ENCODE results near the gene TGFBR2. TPM values are rescaled to one million over a fixed set of nuclear protein-coding genes. Genes with fewer than 3 reads are reported as not detected.
A peak's percentile ranks its signal among the peaks of the same experiment; 100 is the strongest.

The TGFBR2 gene
- total RNA-seq, 1 donor from 2014 or later = 144 TPM

DNA sequence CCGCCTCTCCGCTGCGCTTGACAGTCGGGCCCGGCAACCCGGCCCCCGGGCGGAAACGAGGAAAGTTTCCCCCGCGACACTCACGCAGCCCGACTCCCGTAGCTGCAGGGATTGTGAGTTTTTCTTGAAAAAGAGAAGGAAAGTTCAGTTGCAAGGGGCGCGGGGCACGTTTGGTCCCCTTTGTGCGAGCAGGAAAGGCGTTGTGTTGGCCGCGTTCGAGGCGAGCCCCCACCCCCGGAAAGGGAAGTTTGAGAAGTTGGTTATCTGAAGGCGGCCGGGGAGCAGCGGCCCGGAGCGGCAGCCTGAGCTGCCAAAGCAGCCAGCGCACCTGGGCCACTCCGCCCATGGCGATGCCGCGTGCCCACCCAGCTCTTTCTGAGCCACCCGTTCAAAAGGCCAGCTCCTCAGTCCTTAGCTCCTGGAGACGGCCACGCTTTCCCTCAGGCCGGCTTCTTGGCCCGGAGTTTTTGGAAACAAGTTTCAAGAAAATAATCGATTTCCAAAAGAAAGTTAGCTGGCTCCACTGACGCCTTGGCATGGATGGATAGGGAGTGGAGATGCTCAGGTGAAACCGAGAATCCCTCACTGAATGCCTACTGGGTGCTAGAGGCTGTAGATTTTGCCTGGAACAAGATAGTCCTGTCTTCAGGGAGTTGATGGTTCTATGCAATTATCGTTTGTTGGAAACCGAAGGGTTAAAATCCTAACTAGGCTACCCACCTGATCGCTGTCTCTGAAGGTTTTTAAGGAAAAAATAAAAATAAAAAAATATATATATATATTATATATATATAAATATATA, 832 bp downstream of the TGFBR2 start:
- TF ChIP-seq, protein P1, sequence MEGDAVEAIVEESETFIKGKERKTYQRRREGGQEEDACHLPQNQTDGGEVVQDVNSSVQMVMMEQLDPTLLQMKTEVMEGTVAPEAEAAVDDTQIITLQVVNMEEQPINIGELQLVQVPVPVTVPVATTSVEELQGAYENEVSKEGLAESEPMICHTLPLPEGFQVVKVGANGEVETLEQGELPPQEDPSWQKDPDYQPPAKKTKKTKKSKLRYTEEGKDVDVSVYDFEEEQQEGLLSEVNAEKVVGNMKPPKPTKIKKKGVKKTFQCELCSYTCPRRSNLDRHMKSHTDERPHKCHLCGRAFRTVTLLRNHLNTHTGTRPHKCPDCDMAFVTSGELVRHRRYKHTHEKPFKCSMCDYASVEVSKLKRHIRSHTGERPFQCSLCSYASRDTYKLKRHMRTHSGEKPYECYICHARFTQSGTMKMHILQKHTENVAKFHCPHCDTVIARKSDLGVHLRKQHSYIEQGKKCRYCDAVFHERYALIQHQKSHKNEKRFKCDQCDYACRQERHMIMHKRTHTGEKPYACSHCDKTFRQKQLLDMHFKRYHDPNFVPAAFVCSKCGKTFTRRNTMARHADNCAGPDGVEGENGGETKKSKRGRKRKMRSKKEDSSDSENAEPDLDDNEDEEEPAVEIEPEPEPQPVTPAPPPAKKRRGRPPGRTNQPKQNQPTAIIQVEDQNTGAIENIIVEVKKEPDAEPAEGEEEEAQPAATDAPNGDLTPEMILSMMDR (IDR thresholded peaks at IDR 0.05; ENCODE audit: borderline replicate concordance) = no peak
- no peaks in the 10 kb centered on the region for H3K9me3 ChIP-seq (replicated peaks)
- H3K27ac ChIP-seq (replicated peaks) = peak overlapping the region; percentile 99
- H3K4me1 ChIP-seq = peaks cover 78% of the 10 kb centered on the region
- no peaks in the 10 kb centered on the region for H3K27me3 ChIP-seq (ENCODE audit: low read depth)
- DNase-seq = peak; percentile 82
- peak overlapping the region; percentile 92 for H3K4me3 ChIP-seq
- H3K36me3 ChIP-seq = no peaks in the 10 kb centered on the region
- intact Hi-C loops (cut with micrococcal nuclease) = loop anchor here (5.0 to 10.0 kb wide), 2 partner anchors 75 to 262 kb away; no protein-coding TSS in a partner anchor

DNA sequence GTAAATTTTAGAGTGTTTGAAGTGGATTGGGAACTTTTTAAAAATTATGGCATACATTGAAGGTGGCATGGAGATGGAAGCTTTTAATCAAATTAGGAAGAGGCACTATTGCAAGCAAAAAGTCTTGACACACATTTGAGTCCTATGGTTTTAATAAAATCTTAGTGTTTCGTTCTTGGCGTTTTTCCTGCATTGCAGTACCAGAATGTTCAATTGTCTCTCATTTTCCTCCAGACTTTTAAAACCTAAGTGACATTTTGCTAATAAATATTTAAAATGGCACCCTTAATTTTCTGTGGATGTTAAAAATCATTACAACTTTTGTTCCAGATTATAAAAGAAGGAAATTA, 2.2 kb downstream of the TGFBR2 start:
- H3K36me3 ChIP-seq = no peaks in the 10 kb centered on the region

DNA sequence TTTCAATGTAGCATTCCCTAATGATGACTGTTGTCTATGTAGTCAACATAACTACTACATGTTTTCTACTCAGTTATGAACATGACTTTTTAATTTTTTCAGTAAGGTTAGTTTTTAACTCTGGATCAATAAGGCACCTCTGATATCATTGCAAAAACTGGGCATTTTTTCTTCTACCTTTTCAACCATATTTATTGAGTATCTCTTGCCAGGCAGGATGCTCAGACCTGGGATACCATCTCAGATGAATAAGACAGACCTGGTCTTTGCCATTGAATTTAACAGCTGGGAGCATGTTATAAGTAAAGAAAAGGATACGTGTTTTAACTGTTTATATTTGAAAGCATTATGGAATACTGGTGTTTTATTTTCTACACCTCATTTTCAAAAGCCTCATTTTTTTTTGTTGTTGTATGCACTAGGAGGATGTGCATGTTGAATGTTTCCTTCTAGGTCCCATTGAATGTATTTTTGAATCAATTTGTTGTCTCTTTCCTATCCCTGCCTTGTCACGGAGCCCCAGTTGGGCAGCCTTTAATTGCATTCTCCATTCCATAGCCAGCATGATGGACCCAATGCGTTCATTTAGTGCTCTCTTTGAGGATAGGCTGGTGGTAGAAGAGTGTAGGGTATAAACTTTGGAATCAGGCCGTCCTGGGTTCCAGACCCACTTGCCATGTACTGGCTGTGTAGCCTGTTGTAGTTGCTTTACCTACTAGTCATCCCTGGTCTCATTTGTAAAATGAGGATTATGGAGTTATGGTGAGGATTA, 3.7 kb downstream of the TGFBR2 start:
- peak overlapping the region; percentile 99 for H3K27ac ChIP-seq (replicated peaks)
- intact Hi-C loops (cut with micrococcal nuclease) = loop anchor here (5.0 to 10.0 kb wide), 2 partner anchors 72 to 265 kb away; no protein-coding TSS in a partner anchor

More for the DNA sequence above, 2.2 kb downstream of the TGFBR2 start:
- intact Hi-C loops (cut with micrococcal nuclease) = loop anchor here (5.0 to 10.0 kb wide), 2 partner anchors 74 to 264 kb away; no protein-coding TSS in a partner anchor
- Histone ChIP-seq H3K9me3 (replicated peaks) (no peaks in the 10 kb centered on the region), H3K27ac (replicated peaks) (peak overlapping the region; percentile 99), H3K4me3 (peak overlapping the region; percentile 92), H3K27me3 (ENCODE audit: low read depth) (no peaks in the 10 kb centered on the region), H3K4me1 (peaks cover 88% of the 10 kb centered on the region)
- TF ChIP-seq, protein P1 (IDR thresholded peaks at IDR 0.05; ENCODE audit: borderline replicate concordance) = no peak
- no peak for DNase-seq

DNA sequence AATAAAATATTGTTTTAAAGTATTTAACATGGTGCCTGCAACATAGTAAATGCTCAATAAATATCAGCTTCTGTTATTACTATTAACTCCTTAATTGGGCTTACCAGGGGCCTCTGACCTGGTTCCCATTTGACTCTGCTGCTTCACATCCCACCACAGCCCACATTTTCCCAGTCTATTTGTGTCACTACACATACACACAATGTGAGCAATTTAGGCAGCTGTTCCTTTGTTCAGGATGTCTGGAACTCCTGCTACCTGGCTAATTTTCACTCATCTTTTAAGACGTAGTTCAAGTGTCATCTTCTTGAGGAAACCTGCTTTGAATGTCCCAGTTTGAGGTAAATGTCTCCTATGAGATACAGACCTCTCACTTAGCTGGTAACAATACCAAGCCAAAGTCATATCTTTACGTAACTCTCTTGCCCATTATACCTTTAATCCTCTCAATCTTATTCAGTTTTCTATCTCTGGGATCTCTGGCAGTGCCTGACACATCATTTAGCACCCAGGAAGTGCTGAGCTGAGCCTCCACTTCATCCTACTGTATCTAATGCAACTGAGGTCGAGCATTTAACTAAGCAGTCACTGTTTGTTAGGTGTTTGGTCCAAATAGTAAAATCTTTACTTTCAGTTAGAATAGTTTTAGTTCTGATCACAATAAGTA, 4.4 kb downstream of the TGFBR2 start:
- TF ChIP-seq, protein P1 (IDR thresholded peaks at IDR 0.05; ENCODE audit: borderline replicate concordance) = no peak
- Histone ChIP-seq H3K4me1 (peaks cover 94% of the 10 kb centered on the region), H3K9me3 (replicated peaks) (no peaks in the 10 kb centered on the region), H3K36me3 (no peaks in the 10 kb centered on the region), H3K27ac (replicated peaks) (peak overlapping the region; percentile 99), H3K27me3 (ENCODE audit: low read depth) (no peaks in the 10 kb centered on the region), H3K4me3 (peak overlapping the region; percentile 92)
- DNase-seq = no peak
- intact Hi-C loops (cut with micrococcal nuclease) = no loop called here

More for the DNA sequence above, 3.7 kb downstream of the TGFBR2 start:
- H3K4me1 ChIP-seq = peaks cover 94% of the 10 kb centered on the region
- no peak for DNase-seq
- H3K9me3 ChIP-seq (replicated peaks) = no peaks in the 10 kb centered on the region
- no peaks in the 10 kb centered on the region for H3K36me3 ChIP-seq
- TF ChIP-seq, protein P1 (IDR thresholded peaks at IDR 0.05; ENCODE audit: borderline replicate concordance) = no peak
- no peaks in the 10 kb centered on the region for H3K27me3 ChIP-seq (ENCODE audit: low read depth)
- H3K4me3 ChIP-seq = peak overlapping the region; percentile 92

Data from left ventricle myocardium inferior (tissue), 1 donor.